B cell (primary cell): ENCODE data around the gene RASA3. TPM values are rescaled to one million over a fixed set of nuclear protein-coding genes. Genes with fewer than 3 reads are reported as not detected.

Experiments
- ATAC-seq: fragments of 200-7000 bp; cut with Tn5 transposase; one replicate; pipeline ENCODE4 v1.10.0; 2021; ENCODE audit warnings: low read depth, mild to moderate bottlenecking, moderate number of reproducible peaks, moderate library complexity
- CTCF ChIA-PET: fragments of 350-600 bp; sonication (Branson Sonifier 250); formaldehyde crosslinking; loops from one replicate; lab custom pipeline; 2021; ENCODE audit warnings: antibody characterized with exemption, inconsistent platforms; lab: Charles Lee
- POLR2A ChIA-PET: fragments of 350-600 bp; sonication (Branson Sonifier 250); formaldehyde crosslinking; loops from one replicate; lab custom pipeline; 2021; ENCODE audit warnings: antibody characterized with exemption; lab: Charles Lee
- DNase-seq: peaks from one replicate; pipeline ENCODE4 v3.0.0; 2013
- H2AFZ ChIP-seq: 2 replicates; pipeline ENCODE4 v1.6.1; 2012; ENCODE audit warnings: mild to moderate bottlenecking, low read depth, low read length; ENCODE audit not compliant: insufficient read depth, poor library complexity, severe bottlenecking
- H3K27ac ChIP-seq, 2 donors: 1 replicate in 1 of 2; 2 replicates in 1 of 2; pipeline ENCODE4 v1.5.1; 2012 to 2013; ENCODE audit warnings: low read length in 2 of 2, mild to moderate bottlenecking in 2 of 2, moderate library complexity in 1 of 2
- H3K27me3 ChIP-seq, 4 experiments: fragments of 200-600 bp in 1 of 4; sonication (generic) in 1 of 4; replicated peaks in 1 of 4; 1 replicate in 2 of 4; 2 replicates in 2 of 4; pipeline versions ENCODE4 v1.6.1 to v1.7.0; 2013 to 2016; ENCODE audit warnings: low read length in 3 of 4, mild to moderate bottlenecking in 2 of 4, mixed read lengths in 1 of 4, moderate library complexity in 1 of 4; ENCODE audit not compliant: insufficient read depth in 4 of 4, control insufficient read depth in 3 of 4; ENCODE audit errors: control extremely low read depth in 1 of 4
- H3K36me3 ChIP-seq, 2 experiments: replicated peaks in 1 of 2; 1 replicate in 1 of 2; 2 replicates in 1 of 2; pipeline versions ENCODE4 v1.6.1 to v1.7.1; 2013; ENCODE audit warnings: low read length in 1 of 2; ENCODE audit not compliant: insufficient read depth in 2 of 2, control insufficient read depth in 1 of 2; ENCODE audit errors: control extremely low read depth in 1 of 2, extremely low read depth in 1 of 2
- H3K4me1 ChIP-seq, 2 donors: fragments of 200-600 bp in 1 of 2; sonication (generic) in 1 of 2; 1 replicate in 1 of 2; 2 replicates in 1 of 2; pipeline versions ENCODE4 v1.5.1 to v1.6.1; 2013 to 2017; ENCODE audit warnings: low read length in 2 of 2; ENCODE audit not compliant: control insufficient read depth in 2 of 2, insufficient read depth in 2 of 2
- H3K4me2 ChIP-seq: replicated peaks from 2 replicates; pipeline ENCODE3; 2012; ENCODE audit warnings: mild to moderate bottlenecking, low read depth, low read length; ENCODE audit not compliant: poor library complexity, severe bottlenecking
- H3K4me3 ChIP-seq, 5 experiments: fragments of 200-600 bp in 1 of 5; sonication (generic) in 1 of 5; 1 replicate in 3 of 5; 2 replicates in 2 of 5; pipeline versions ENCODE4 v1.5.1 to v1.7.0; 2011 to 2016; ENCODE audit warnings: low read length in 4 of 5, mild to moderate bottlenecking in 4 of 5, low read depth in 2 of 5, control low read depth in 1 of 5, moderate library complexity in 1 of 5; ENCODE audit not compliant: insufficient read depth in 1 of 5; ENCODE audit errors: control extremely low read depth in 1 of 5, extremely low read depth in 1 of 5
- H3K79me2 ChIP-seq: fragments of 200-600 bp; sonication (generic); one replicate; pipeline ENCODE4 v1.6.0; 2016; ENCODE audit warnings: low read length; ENCODE audit not compliant: control insufficient read depth, insufficient read depth
- H3K9ac ChIP-seq: fragments of 200-600 bp; sonication (generic); 2 replicates; pipeline ENCODE4 v1.6.1; 2017; ENCODE audit warnings: mild to moderate bottlenecking, low read length, moderate library complexity
- H3K9me3 ChIP-seq, 3 donors: one replicate each; pipeline versions ENCODE4 v1.6.1 to v1.7.1; 2013; ENCODE audit warnings: low read length in 2 of 3; ENCODE audit not compliant: control insufficient read depth in 2 of 3, insufficient read depth in 1 of 3; ENCODE audit errors: control extremely low read depth in 1 of 3
- H4K20me1 ChIP-seq: 2 replicates; pipeline ENCODE4 v1.6.0; 2012; ENCODE audit warnings: mild to moderate bottlenecking, low read length; ENCODE audit not compliant: insufficient read depth, control insufficient read depth, poor library complexity, severe bottlenecking
- H3K27ac Mint-ChIP-seq: one replicate; pipeline ENCODE4 v1.8.0; 2021; ENCODE audit warnings: mixed read lengths
- H3K27me3 Mint-ChIP-seq: one replicate; pipeline ENCODE4 v1.8.0; 2021; ENCODE audit warnings: mixed read lengths
- H3K4me1 Mint-ChIP-seq: one replicate; pipeline ENCODE4 v1.8.0; 2021; ENCODE audit warnings: mixed read lengths
- H3K4me3 Mint-ChIP-seq: one replicate; pipeline ENCODE4 v1.8.0; 2021; ENCODE audit warnings: mixed read lengths
- H3K9me3 Mint-ChIP-seq: one replicate; pipeline ENCODE4 v1.8.0; 2022; ENCODE audit warnings: mixed read lengths; ENCODE audit not compliant: insufficient read depth
- EZH2 ChIP-seq: IDR thresholded peaks from 2 replicates; pipeline ENCODE4 v1.6.1; 2012; ENCODE audit warnings: borderline replicate concordance, low read depth, mild to moderate bottlenecking, moderate library complexity, low read length; ENCODE audit not compliant: insufficient read depth, poor library complexity, severe bottlenecking
- WGBS: methylation state at CpG from one replicate; pipeline ENCODE4 v1.1.5; 2013; ENCODE audit warnings: missing lambda C conversion rate; ENCODE audit not compliant: insufficient coverage; 5-methylcytosine and 5-hydroxymethylcytosine counted together
- intact Hi-C: fragments of 100-400 bp; cut with micrococcal nuclease; formaldehyde crosslinking; loops from one replicate; pipeline ENCODE4 v1.10.0; 2022
- polyA plus RNA-seq: library from polyadenylated mRNA; depleted of rRNA; stranded (reverse); fragments of >200 nt; gene quantifications from 2 replicates; pipeline ENCODE4 v1.2.3, GENCODE V29; 2012
- total RNA-seq, 2 donors: library from RNA; stranded (reverse); fragments of 120-200 nt in 1 of 2; gene quantifications; 1 replicate in 1 of 2; 2 replicates in 1 of 2; pipeline versions ENCODE4 v1.2.3 to v1.2.4, GENCODE V29; 2013 to 2022
- TF ChIP-seq, protein P1 (sequence below): fragments of 200-600 bp; IDR thresholded peaks from one replicate; pipeline ENCODE4 v1.8.0; 2022; ENCODE audit warnings: antibody characterized with exemption, mild to moderate bottlenecking

Gene RASA3
- total and polyA plus RNA-seq, 2 donors (not counting 1 experiment from before 2014, with no cell fraction given): 54.2 to 87.4 TPM

GRCh38 chr13:114123448-114123847, 9.0 kb downstream of the RASA3 start:
- H3K4me3 Mint-ChIP-seq: no peak overlapping the region
- no peak overlapping the region for H3K27ac ChIP-seq
- no peaks in the 10 kb centered on the region for H3K27me3 Mint-ChIP-seq
- ChIA-PET CTCF (interaction anchor here (1.0 kb wide), 1 partner anchor 13 kb away, joined by 3 read pairs; no protein-coding TSS in a partner anchor), POLR2A (no interaction called here)
- no peaks in the 10 kb centered on the region for H3K9me3 Mint-ChIP-seq
- no peak overlapping the region for H3K9ac ChIP-seq
- no peak overlapping the region for H3K4me3 ChIP-seq
- DNase-seq (no peak), ATAC-seq (no peak)
- peaks cover 0 to 7% (median 0%) of the 10 kb centered on the region in 3 donors for H3K9me3 ChIP-seq
- peaks cover 45 to 74% of the 10 kb centered on the region in 2 donors for H3K4me1 ChIP-seq
- intact Hi-C loops: no loop called here
- 90% methylated on average over 13 of the region's 17 CpGs for WGBS
- H2AFZ ChIP-seq: no peak overlapping the region
- peaks cover 71% of the 10 kb centered on the region for H3K4me1 Mint-ChIP-seq
- peaks cover 93% of the 10 kb centered on the region for H4K20me1 ChIP-seq
- peaks cover 0 to 21% of the 10 kb centered on the region in 2 experiments for H3K36me3 ChIP-seq
- no peak for TF ChIP-seq EZH2
- TF ChIP-seq, protein P1, sequence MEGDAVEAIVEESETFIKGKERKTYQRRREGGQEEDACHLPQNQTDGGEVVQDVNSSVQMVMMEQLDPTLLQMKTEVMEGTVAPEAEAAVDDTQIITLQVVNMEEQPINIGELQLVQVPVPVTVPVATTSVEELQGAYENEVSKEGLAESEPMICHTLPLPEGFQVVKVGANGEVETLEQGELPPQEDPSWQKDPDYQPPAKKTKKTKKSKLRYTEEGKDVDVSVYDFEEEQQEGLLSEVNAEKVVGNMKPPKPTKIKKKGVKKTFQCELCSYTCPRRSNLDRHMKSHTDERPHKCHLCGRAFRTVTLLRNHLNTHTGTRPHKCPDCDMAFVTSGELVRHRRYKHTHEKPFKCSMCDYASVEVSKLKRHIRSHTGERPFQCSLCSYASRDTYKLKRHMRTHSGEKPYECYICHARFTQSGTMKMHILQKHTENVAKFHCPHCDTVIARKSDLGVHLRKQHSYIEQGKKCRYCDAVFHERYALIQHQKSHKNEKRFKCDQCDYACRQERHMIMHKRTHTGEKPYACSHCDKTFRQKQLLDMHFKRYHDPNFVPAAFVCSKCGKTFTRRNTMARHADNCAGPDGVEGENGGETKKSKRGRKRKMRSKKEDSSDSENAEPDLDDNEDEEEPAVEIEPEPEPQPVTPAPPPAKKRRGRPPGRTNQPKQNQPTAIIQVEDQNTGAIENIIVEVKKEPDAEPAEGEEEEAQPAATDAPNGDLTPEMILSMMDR: no peak
- peaks cover 86% of the 10 kb centered on the region for H3K79me2 ChIP-seq
- H3K27me3 ChIP-seq: no peaks in the 10 kb centered on the region
- peak overlapping the region; percentile 59 for H3K27ac Mint-ChIP-seq
- no peak overlapping the region for H3K4me2 ChIP-seq

GRCh38 chr13:114122591-114123211, 9.7 kb downstream of the RASA3 start:
- WGBS: 80% methylated on average over 24 of the region's 26 CpGs
- H3K4me1 ChIP-seq: peaks cover 37 to 67% of the 10 kb centered on the region in 2 donors
- Mint-ChIP-seq H3K4me1 (peaks cover 71% of the 10 kb centered on the region), H3K27me3 (no peaks in the 10 kb centered on the region), H3K4me3 (no peak overlapping the region), H3K27ac (peak overlapping the region; percentile 59), H3K9me3 (no peaks in the 10 kb centered on the region)
- CTCF ChIA-PET: no interaction called here
- no peak overlapping the region for H3K4me3 ChIP-seq
- no peak for TF ChIP-seq EZH2
- TF ChIP-seq, protein P1: no peak
- no peaks in the 10 kb centered on the region for H3K27me3 ChIP-seq
- peaks cover 0 to 16% of the 10 kb centered on the region in 2 experiments for H3K36me3 ChIP-seq
- intact Hi-C loops: no loop called here
- peaks cover 0 to 7% (median 0%) of the 10 kb centered on the region in 3 donors for H3K9me3 ChIP-seq
- peaks cover 93% of the 10 kb centered on the region for H4K20me1 ChIP-seq
- H3K9ac ChIP-seq: no peak overlapping the region
- H2AFZ ChIP-seq: no peak overlapping the region
- H3K79me2 ChIP-seq: peaks cover 81% of the 10 kb centered on the region
- H3K4me2 ChIP-seq: no peak overlapping the region
- POLR2A ChIA-PET: no interaction called here
- no peak overlapping the region for H3K27ac ChIP-seq
- ATAC-seq: no peak
- no peak for DNase-seq
